ENCODE data around the gene RAD51B. TPM values are rescaled to one million over a fixed set of nuclear protein-coding genes. Genes with fewer than 3 reads are reported as not detected.

Gene RAD51B
- total and polyA plus RNA-seq, 2 of the 13 experiments (the other 11 are each of a cell fraction or from before 2014, with no cell fraction given): 7.0 to 9.5 TPM

- TF ChIP-seq NONO (IDR thresholded peaks at IDR 0.05) (no peak), NONO (CRISPR knock-in tag; conservative IDR thresholded peaks at IDR 0.05) (no peak), FLYWCH1 (CRISPR knock-in tag; IDR thresholded peaks at IDR 0.05) (no peak), MTF2 (CRISPR knock-in tag; IDR thresholded peaks at IDR 0.05; ENCODE audit: borderline replicate concordance) (no peak), SNAPC4 (CRISPR knock-in tag; IDR thresholded peaks at IDR 0.05) (no peak), ZNF143 (CRISPR knock-in tag; IDR thresholded peaks at IDR 0.05) (no peak), ZNF839 (CRISPR knock-in tag; IDR thresholded peaks at IDR 0.05; ENCODE audit: borderline replicate concordance) (no peak), ZNF24 (IDR thresholded peaks at IDR 0.05) (no peak), LCORL (IDR thresholded peaks at IDR 0.05) (no peak), LCORL (CRISPR knock-in tag; IDR thresholded peaks at IDR 0.05) (no peak), ZBTB20 (CRISPR knock-in tag; IDR thresholded peaks at IDR 0.05; ENCODE audit: borderline replicate concordance, low read depth) (0 out of 2 replicates have a peak, but pooled peaks have one; percentile 40), EP300 (IDR thresholded peaks at IDR 0.05; ENCODE audit: low read depth in 2 of 2, low read length in 2 of 2) (peak in 1 of 2 experiments; percentile 77; a peak in 2 of 4 replicates), EP300 (CRISPR knock-in tag; IDR thresholded peaks at IDR 0.05; ENCODE audit: borderline replicate concordance) (no peak), CREBL2 (CRISPR knock-in tag; IDR thresholded peaks at IDR 0.05; ENCODE audit: borderline replicate concordance) (no peak), SKI (IDR thresholded peaks at IDR 0.05; ENCODE audit: partially characterized antibody) (no peak), ZNF878 (CRISPR knock-in tag; IDR thresholded peaks at IDR 0.05) (no peak), FOSL2 (CRISPR knock-in tag; IDR thresholded peaks at IDR 0.05) (no peak), ZNF639 (CRISPR knock-in tag; conservative IDR thresholded peaks at IDR 0.05) (no peak)
These were observed 743.9 kb downstream of the RAD51B start (continued) for GRCh38 chr14:68563251-68564131.

Data from HepG2 (cell line).